CD4-positive, alpha-beta memory T cell (primary cell): ENCODE data around the gene CRYBA4. TPM values are rescaled to one million over a fixed set of nuclear protein-coding genes. Genes with fewer than 3 reads are reported as not detected.

ENCODE experiments used
- CTCF ChIA-PET: fragments of 350-600 bp; sonication (Branson Sonifier 250); formaldehyde crosslinking; loops from one replicate; lab custom pipeline; 2021; ENCODE audit warnings: inconsistent platforms; ENCODE audit not compliant: partially characterized antibody; lab: Charles Lee
- POLR2A ChIA-PET: fragments of 350-600 bp; sonication (Branson Sonifier 250); formaldehyde crosslinking; loops from one replicate; lab custom pipeline; 2021; ENCODE audit not compliant: partially characterized antibody; lab: Charles Lee
- DNase-seq, 5 donors: peaks; one replicate each; pipeline versions ENCODE4 v3.0.0 to v3.0.0-alpha.2; 2020 to 2022; ENCODE audit warnings: mixed read lengths in 1 of 5
- H3K27ac ChIP-seq: one replicate; pipeline ENCODE4 v1.7.0; 2013; ENCODE audit warnings: low read depth, low read length
- H3K27me3 ChIP-seq: 2 replicates; pipeline ENCODE4 v1.7.0; 2013; ENCODE audit warnings: mild to moderate bottlenecking, low read length, moderate library complexity; ENCODE audit not compliant: insufficient read depth
- H3K36me3 ChIP-seq: 2 replicates; pipeline ENCODE4 v1.7.0; 2013; ENCODE audit warnings: mild to moderate bottlenecking, low read length, moderate library complexity; ENCODE audit not compliant: insufficient read depth
- H3K4me1 ChIP-seq: 2 replicates; pipeline ENCODE4 v1.7.0; 2013; ENCODE audit warnings: mild to moderate bottlenecking, low read length, moderate library complexity; ENCODE audit not compliant: insufficient read depth
- H3K4me3 ChIP-seq, 2 donors: one replicate each; pipeline ENCODE4 v1.7.0; 2013; ENCODE audit warnings: low read length in 2 of 2, mild to moderate bottlenecking in 1 of 2
- H3K9me3 ChIP-seq, 2 donors: one replicate each; pipeline ENCODE4 v1.7.0; 2013; ENCODE audit warnings: low read length in 2 of 2, control low read depth in 1 of 2; ENCODE audit not compliant: control insufficient read depth in 1 of 2
- H3K27ac Mint-ChIP-seq, 7 donors: one replicate each; pipeline ENCODE4 v1.8.0; 2020 to 2021; ENCODE audit warnings: mixed read lengths in 7 of 7, mild to moderate bottlenecking in 6 of 7, inconsistent platforms in 3 of 7, moderate library complexity in 3 of 7
- H3K27me3 Mint-ChIP-seq, 2 donors: one replicate each; pipeline ENCODE4 v1.8.0; 2020 to 2021; ENCODE audit warnings: mixed read lengths in 2 of 2
- H3K36me3 Mint-ChIP-seq, 2 donors: one replicate each; pipeline ENCODE4 v1.8.0; 2020 to 2021; ENCODE audit warnings: mixed read lengths in 2 of 2, inconsistent platforms in 1 of 2, mild to moderate bottlenecking in 1 of 2
- H3K4me1 Mint-ChIP-seq, 4 donors: one replicate each; pipeline ENCODE4 v1.8.0; 2020 to 2021; ENCODE audit warnings: mixed read lengths in 4 of 4, mild to moderate bottlenecking in 1 of 4
- H3K4me3 Mint-ChIP-seq, 8 donors: one replicate each; pipeline ENCODE4 v1.8.0; 2020 to 2021; ENCODE audit warnings: mixed read lengths in 8 of 8, mild to moderate bottlenecking in 7 of 8, moderate library complexity in 6 of 8, inconsistent platforms in 3 of 8
- H3K9me3 Mint-ChIP-seq, 8 donors: one replicate each; pipeline ENCODE4 v1.8.0; 2020 to 2021; ENCODE audit warnings: mixed read lengths in 8 of 8, mild to moderate bottlenecking in 5 of 8, inconsistent platforms in 3 of 8, moderate library complexity in 1 of 8
- intact Hi-C: fragments of 100-400 bp; cut with micrococcal nuclease; formaldehyde crosslinking; loops from one replicate; pipeline ENCODE4 v1.15.1; 2023
- polyA plus RNA-seq, 2 donors: library from polyadenylated mRNA; unstranded; fragments of 300-500 nt; fragmentation: Illumina TruSeq; gene quantifications; one replicate each; pipeline ENCODE4 v1.2.3, GENCODE V29; 2021
- total RNA-seq, 2 experiments: library from RNA; stranded (reverse); gene quantifications; one replicate each; pipeline ENCODE4 v1.2.3, GENCODE V29; 2021

The CRYBA4 gene
- total and polyA plus RNA-seq, 4 experiments from 2014 or later, result not detected

DNA sequence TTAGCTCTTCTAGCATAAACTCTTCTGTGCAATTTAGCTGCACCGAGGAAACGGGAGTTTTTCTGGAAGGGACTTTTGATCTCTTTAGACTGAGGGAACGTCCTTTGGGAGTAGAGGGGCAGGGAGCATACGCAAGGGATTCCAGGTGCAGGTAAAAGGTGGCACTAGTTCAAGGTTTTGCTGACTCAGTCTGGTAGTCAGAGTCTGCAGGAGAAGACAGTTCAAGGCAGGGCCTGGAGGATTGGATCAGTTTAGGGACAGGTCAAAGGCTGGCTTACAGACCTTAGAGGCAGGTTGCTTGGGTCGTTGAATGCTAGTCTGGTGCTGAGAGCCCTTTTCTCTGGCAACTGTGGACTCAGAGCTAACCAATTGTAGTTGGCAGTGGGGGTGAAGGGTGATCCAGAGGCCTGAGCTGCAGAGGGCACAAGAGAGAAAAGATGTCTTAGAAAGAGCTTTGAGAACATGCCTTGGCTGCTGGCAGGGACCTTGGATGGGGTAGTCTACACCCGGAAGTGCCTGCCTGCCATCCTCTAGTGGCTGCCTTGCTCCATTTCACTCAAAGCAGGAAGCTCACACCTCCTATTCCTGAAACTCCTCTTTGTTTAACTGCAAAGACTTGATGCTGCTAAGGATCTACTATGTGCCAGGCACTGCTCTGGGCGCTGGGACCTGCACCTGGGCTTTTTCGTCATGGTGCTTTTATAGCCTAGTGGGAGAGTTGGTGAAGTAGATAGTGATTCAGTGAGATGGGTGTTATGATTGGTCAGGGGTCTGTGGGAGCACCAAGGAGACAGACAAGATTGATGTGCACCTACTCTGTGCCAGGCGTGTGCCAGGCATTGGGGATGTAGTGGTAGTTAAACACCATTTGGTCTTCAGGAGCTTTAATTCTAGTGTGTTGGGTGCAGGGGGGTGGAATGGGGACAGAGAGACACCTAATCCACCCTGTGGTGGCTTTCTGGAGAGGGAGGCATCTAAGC lies 52.7 kb downstream of the CRYBA4 start:
- Histone ChIP-seq H3K27me3 (no peaks in the 10 kb centered on the region), H3K36me3 (peaks cover 4% of the 10 kb centered on the region), H3K9me3 (no peaks in the 10 kb centered on the region), H3K4me3 (peak overlapping the region; percentile 79), H3K27ac (peak overlapping the region; percentile 94), H3K4me1 (peaks cover 88% of the 10 kb centered on the region)
- H3K27ac Mint-ChIP-seq, result peak overlapping the region; percentile 95 to 99 (median 98)
- peaks cover 70 to 94% (median 83%) of the 10 kb centered on the region in 4 donors for H3K4me1 Mint-ChIP-seq
- H3K36me3 Mint-ChIP-seq, result peaks cover 13 to 27% of the 10 kb centered on the region in 2 donors
- peak overlapping the region; percentile 85 to 99 (median 98) for H3K4me3 Mint-ChIP-seq
- intact Hi-C loops, result loop anchor here (10.0 kb wide), 1 partner anchor 1610 kb away; no protein-coding TSS in a partner anchor
- peaks cover 0 to 2% (median 0%) of the 10 kb centered on the region in 8 donors for H3K9me3 Mint-ChIP-seq
- peak in 2 of 5 donors; percentile 19 to 49 for DNase-seq
- POLR2A ChIA-PET, result interaction anchor here (0.6 to 5.4 kb wide), 19 partner anchors 8 to 1245 kb away, joined by 3 to 95 read pairs (median 7); partner anchors contain the start of genes ASPHD2, HPS4, MIAT and PITPNB
- CTCF ChIA-PET, result interaction anchor here (0.9 to 3.4 kb wide), 9 partner anchors 9 to 244 kb away, joined by 3 to 18 read pairs (median 4); no protein-coding TSS in a partner anchor
- no peaks in the 10 kb centered on the region for H3K27me3 Mint-ChIP-seq

DNA sequence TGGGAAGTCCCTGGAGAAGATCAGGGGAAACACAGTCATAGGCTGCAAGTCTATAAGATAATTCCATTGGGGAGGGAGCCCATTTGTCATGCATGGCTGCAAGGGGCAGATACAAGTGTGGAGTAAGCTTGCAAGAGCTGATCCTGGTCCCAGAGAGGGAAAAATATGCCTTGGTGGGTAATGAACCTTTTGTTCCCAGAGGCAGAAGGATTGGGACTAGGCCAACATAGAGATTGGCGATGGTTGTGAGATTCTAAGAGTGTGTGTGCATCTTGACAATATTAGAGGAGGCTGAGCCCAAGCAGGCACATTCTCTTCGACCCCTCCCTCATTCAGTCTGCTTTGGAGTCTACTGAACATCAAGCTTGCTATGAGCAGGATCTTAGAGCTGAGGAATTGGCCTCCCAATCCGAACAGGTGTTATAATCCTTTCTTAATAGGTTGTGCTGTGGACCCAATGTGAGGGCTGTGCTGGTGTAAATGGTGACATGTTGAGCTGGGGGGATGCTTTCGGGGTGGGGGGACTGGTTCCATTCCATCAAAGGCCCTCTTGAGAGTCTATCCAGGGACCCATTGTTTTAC lies 54.0 kb downstream of the CRYBA4 start:
- peaks cover 12% of the 10 kb centered on the region for H3K36me3 ChIP-seq
- H3K36me3 Mint-ChIP-seq, result peaks cover 19 to 33% of the 10 kb centered on the region in 2 donors
- H3K9me3 ChIP-seq, result no peaks in the 10 kb centered on the region
- no peaks in the 10 kb centered on the region for H3K27me3 ChIP-seq
- peak overlapping the region; percentile 95 to 99 (median 98) for H3K27ac Mint-ChIP-seq
- intact Hi-C loops, result loop anchor here (10.0 kb wide), 1 partner anchor 1611 kb away; no protein-coding TSS in a partner anchor
- DNase-seq, result no peak
- peak overlapping the region; percentile 94 for H3K27ac ChIP-seq
- H3K27me3 Mint-ChIP-seq, result no peaks in the 10 kb centered on the region
- H3K9me3 Mint-ChIP-seq, result peaks cover 0 to 2% (median 0%) of the 10 kb centered on the region in 8 donors
- peak overlapping the region in 7 of 8 donors; percentile 85 to 99 (median 98) for H3K4me3 Mint-ChIP-seq
- H3K4me1 Mint-ChIP-seq, result peaks cover 69 to 91% (median 80%) of the 10 kb centered on the region in 4 donors
- CTCF ChIA-PET, result no interaction called here
- peaks cover 78% of the 10 kb centered on the region for H3K4me1 ChIP-seq
- POLR2A ChIA-PET, result interaction anchor here (0.6 kb wide), 2 partner anchors 114 to 166 kb away, joined by 3 read pairs; no protein-coding TSS in a partner anchor
- no peak overlapping the region for H3K4me3 ChIP-seq

DNA sequence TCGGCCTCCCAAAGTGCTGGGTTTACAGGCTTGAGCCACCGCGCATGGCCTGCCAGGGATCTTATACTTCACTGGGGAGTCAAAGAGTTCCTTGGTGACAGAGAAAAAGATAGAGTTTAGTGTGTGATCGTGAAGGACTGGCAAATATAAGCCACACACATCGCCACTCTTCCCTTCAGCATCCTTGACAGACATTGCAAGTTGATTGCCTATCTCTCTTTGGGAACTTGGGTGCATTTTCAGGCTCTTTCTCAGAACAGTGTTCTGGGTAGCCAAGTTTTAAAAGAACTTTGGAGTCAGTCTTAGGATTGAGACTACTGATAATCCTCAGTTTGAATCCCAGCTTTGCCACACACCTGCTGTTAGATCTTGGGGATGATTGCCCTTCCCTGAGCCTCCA lies 55.5 kb downstream of the CRYBA4 start:
- no peak for DNase-seq
- H3K4me1 ChIP-seq, result peaks cover 63% of the 10 kb centered on the region
- H3K9me3 ChIP-seq, result no peaks in the 10 kb centered on the region
- Mint-ChIP-seq H3K4me1 (peaks cover 57 to 77% (median 67%) of the 10 kb centered on the region in 4 donors), H3K36me3 (peaks cover 31 to 45% of the 10 kb centered on the region in 2 donors), H3K9me3 (peaks cover 0 to 2% (median 0%) of the 10 kb centered on the region in 8 donors), H3K4me3 (no peak overlapping the region), H3K27ac (peak overlapping the region in 6 of 7 donors; percentile 29 to 77 (median 60)), H3K27me3 (no peaks in the 10 kb centered on the region)
- H3K27ac ChIP-seq, result no peak overlapping the region
- ChIA-PET POLR2A (interaction anchor here (1.6 kb wide), 1 partner anchor 193 kb away, joined by 5 read pairs; the partner anchor contains the start of gene SRRD), CTCF (interaction anchor here (1.5 kb wide), 1 partner anchor 78 kb away, joined by 3 read pairs; no protein-coding TSS in a partner anchor)
- H3K4me3 ChIP-seq, result no peak overlapping the region
- peaks cover 24% of the 10 kb centered on the region for H3K36me3 ChIP-seq
- no peaks in the 10 kb centered on the region for H3K27me3 ChIP-seq
- intact Hi-C loops, result loop anchor here (10.0 kb wide), 1 partner anchor 1612 kb away; no protein-coding TSS in a partner anchor

DNA sequence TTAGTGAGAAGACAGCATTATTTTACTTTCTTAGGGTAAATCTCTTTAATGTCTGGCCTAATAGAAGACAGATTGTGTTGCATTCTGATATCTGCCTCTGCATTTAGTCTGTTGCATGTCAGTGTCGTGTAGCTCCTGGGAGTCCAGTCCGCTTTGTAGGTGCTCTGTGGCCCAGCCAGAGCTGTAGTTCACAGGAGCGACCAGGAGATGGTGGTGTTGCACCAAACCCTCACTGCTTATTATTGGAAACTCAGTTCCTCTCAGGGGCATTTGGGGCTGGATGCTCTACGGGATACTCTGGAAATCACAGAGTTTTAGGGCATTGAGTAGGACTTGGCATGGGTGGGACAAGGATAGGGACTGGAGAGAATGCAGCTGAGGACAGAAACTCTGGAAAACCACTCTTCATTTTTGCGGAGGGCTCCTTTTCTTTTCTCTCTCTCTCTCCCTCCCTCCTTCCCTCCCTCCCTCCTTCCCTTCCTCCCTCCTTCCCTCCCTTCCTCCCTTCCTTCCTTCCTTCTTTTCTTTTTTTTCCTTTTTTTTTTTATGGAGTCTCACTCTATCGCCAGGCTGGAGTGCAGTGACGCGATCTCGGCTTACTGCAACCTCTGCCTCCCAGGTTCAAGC lies 57.4 kb downstream of the CRYBA4 start:
- H3K27me3 ChIP-seq, result no peaks in the 10 kb centered on the region
- ChIA-PET POLR2A (interaction anchor here (1.0 to 1.4 kb wide), 2 partner anchors 12 to 22 kb away, joined by 3 to 4 read pairs; partner anchors contain the start of gene MIAT), CTCF (interaction anchor here (0.8 to 2.5 kb wide), 12 partner anchors 10 to 1208 kb away, joined by 3 to 24 read pairs (median 4); no protein-coding TSS in a partner anchor)
- peaks cover 56 to 73% (median 64%) of the 10 kb centered on the region in 4 donors for H3K4me1 Mint-ChIP-seq
- H3K4me1 ChIP-seq, result peaks cover 54% of the 10 kb centered on the region
- no peak overlapping the region for H3K4me3 ChIP-seq
- no peaks in the 10 kb centered on the region for H3K9me3 ChIP-seq
- H3K9me3 Mint-ChIP-seq, result no peaks in the 10 kb centered on the region
- H3K27me3 Mint-ChIP-seq, result no peaks in the 10 kb centered on the region
- H3K36me3 ChIP-seq, result peaks cover 30% of the 10 kb centered on the region
- H3K27ac Mint-ChIP-seq, result peak overlapping the region; percentile 24 to 86 (median 79)
- no peak overlapping the region for H3K27ac ChIP-seq
- DNase-seq, result peak; percentile 53 to 67 (median 61)
- H3K36me3 Mint-ChIP-seq, result peaks cover 47 to 53% of the 10 kb centered on the region in 2 donors
- intact Hi-C loops, result loop anchor here (1.0 to 10.0 kb wide), 2 partner anchors 1125 to 1614 kb away; no protein-coding TSS in a partner anchor
- H3K4me3 Mint-ChIP-seq, result peak overlapping the region in 7 of 8 donors; percentile 25 to 80 (median 42)

Other genes with a start within 250 kb of the CRYBA4 start
- 1 to 10 TPM; 4.0 to 4.1 TPM for gene ASPHD2, start 192.7 kb upstream of the CRYBA4 start, total RNA-seq
- 1 to 10 TPM; 2.8 to 4.1 TPM for gene ASPHD2, start 192.7 kb upstream of the CRYBA4 start, polyA plus RNA-seq
- 10 to 100 TPM; 54.0 to 59.7 TPM for gene HPS4, start 138.2 kb upstream of the CRYBA4 start, total RNA-seq
- 10 to 100 TPM in 1 of 2 donors, 1 to 10 TPM in 1; 7.9 to 19.7 TPM for gene HPS4, start 138.2 kb upstream of the CRYBA4 start, polyA plus RNA-seq
- gene SRRD, start 138.1 kb upstream of the CRYBA4 start, total RNA-seq, result 10 to 100 TPM; 19.5 to 20.7 TPM
- gene SRRD, start 138.1 kb upstream of the CRYBA4 start, polyA plus RNA-seq, result 10 to 100 TPM; 17.6 to 28.9 TPM
- 10 to 100 TPM; 72.7 to 74.5 TPM for gene TFIP11, start 109.5 kb upstream of the CRYBA4 start, total RNA-seq
- gene TFIP11, start 109.5 kb upstream of the CRYBA4 start, polyA plus RNA-seq, result 10 to 100 TPM; 22.2 to 45.4 TPM
- 10 to 100 TPM; 23.9 to 27.9 TPM for gene TPST2, start 31.8 kb upstream of the CRYBA4 start, total RNA-seq
- 10 to 100 TPM; 46.6 to 47.8 TPM for gene TPST2, start 31.8 kb upstream of the CRYBA4 start, polyA plus RNA-seq
- not detected for gene CRYBB1, start 3.9 kb upstream of the CRYBA4 start, total RNA-seq
- gene CRYBB1, start 3.9 kb upstream of the CRYBA4 start, polyA plus RNA-seq, result not detected
- 100 to 1,000 TPM; 260 to 270 TPM for gene MIAT, start 35.6 kb downstream of the CRYBA4 start, total RNA-seq
- gene MIAT, start 35.6 kb downstream of the CRYBA4 start, polyA plus RNA-seq, result 1 to 10 TPM in 1 of 2 donors, under 1 TPM in 1; 0.54 to 4.7 TPM